ENCODE measurements around the gene SEC14L6.

- no peak for TF ChIP-seq CTCF (IDR thresholded peaks at IDR 0.05)
- no peak for TF ChIP-seq ZFX (IDR thresholded peaks at IDR 0.05; ENCODE audit: borderline replicate concordance)
Measured at GRCh38 chr22:30547188-30547587, 647 bp upstream of the SEC14L6 start.

All from 22Rv1 (cell line).